H1 (cell line): ENCODE results near the gene C2CD2L. TPM values are rescaled to one million over a fixed set of nuclear protein-coding genes. Genes with fewer than 3 reads are reported as not detected.

Source experiments
- CTCF ChIA-PET: fragments of 300-600 bp; sonication (Branson Sonifier 250); formaldehyde crosslinking; loops from one replicate; lab custom pipeline; 2021; ENCODE audit not compliant: partially characterized antibody; lab: Charles Lee
- POLR2A ChIA-PET: fragments of 300-600 bp; sonication (Branson Sonifier 250); formaldehyde crosslinking; loops from one replicate; lab custom pipeline; 2021; ENCODE audit warnings: inconsistent platforms; ENCODE audit not compliant: partially characterized antibody; lab: Charles Lee
- DNase-seq, 2 experiments: peaks; one replicate each; pipeline versions ENCODE4 v3.0.0 to v3.0.0-alpha.2; 2010 to 2022; ENCODE audit warnings: low spot score in 2 of 2, low read depth in 1 of 2, mixed read lengths in 1 of 2
- FAIRE-seq: peaks from 2 replicates; lab custom pipeline; 2011; peaks lifted over from hg19 to GRCh38; lab: Jason Lieb, UNC
- H2AFZ ChIP-seq: 2 replicates; pipeline ENCODE4 v1.8.1; 2012; ENCODE audit warnings: low read length, inconsistent platforms
- H2AK5ac ChIP-seq: 2 replicates; pipeline ENCODE4 v1.6.1; 2013; ENCODE audit warnings: low read depth, low read length
- H2BK120ac ChIP-seq: replicated peaks from 2 replicates; pipeline ENCODE3; 2013; ENCODE audit warnings: low read depth, low read length, inconsistent platforms
- H2BK12ac ChIP-seq: 2 replicates; pipeline ENCODE4 v1.6.1; 2013; ENCODE audit warnings: low read depth, low read length
- H2BK15ac ChIP-seq: 2 replicates; pipeline ENCODE4 v1.6.1; 2013; ENCODE audit warnings: low read length
- H2BK20ac ChIP-seq: 2 replicates; pipeline ENCODE4 v1.6.1; 2013; ENCODE audit warnings: low read length
- H2BK5ac ChIP-seq: 2 replicates; pipeline ENCODE4 v1.6.1; 2013; ENCODE audit warnings: low read depth, low read length
- H3K14ac ChIP-seq: 2 replicates; pipeline ENCODE4 v1.6.1; 2013; ENCODE audit warnings: inconsistent platforms; ENCODE audit not compliant: insufficient read length
- H3K18ac ChIP-seq: 2 replicates; pipeline ENCODE4 v1.6.1; 2013; ENCODE audit warnings: low read length; ENCODE audit errors: extremely low read depth
- H3K23ac ChIP-seq: 2 replicates; pipeline ENCODE4 v1.6.1; 2013; ENCODE audit warnings: inconsistent platforms; ENCODE audit not compliant: insufficient read length
- H3K23me2 ChIP-seq: 2 replicates; pipeline ENCODE4 v1.6.1; 2013; ENCODE audit warnings: low read depth, low read length
- H3K27ac ChIP-seq: 2 replicates; pipeline ENCODE4 v1.6.1; 2011; ENCODE audit warnings: low read depth, low read length, inconsistent platforms
- H3K27me3 ChIP-seq, 4 experiments: replicated peaks in 1 of 4; 1 replicate in 1 of 4; 2 replicates in 3 of 4; pipeline versions ENCODE4 v1.6.1 to v1.8.1; 2011 to 2013; ENCODE audit warnings: low read length in 3 of 4, mild to moderate bottlenecking in 3 of 4, inconsistent platforms in 2 of 4, mixed read lengths in 2 of 4, moderate library complexity in 1 of 4; ENCODE audit not compliant: control insufficient read depth in 3 of 4, insufficient read depth in 3 of 4; ENCODE audit errors: extremely low read depth in 1 of 4
- H3K36me3 ChIP-seq, 4 experiments: 2 replicates each; pipeline versions ENCODE4 v1.6.1 to v1.8.1; 2011 to 2013; ENCODE audit warnings: mild to moderate bottlenecking in 4 of 4, low read length in 3 of 4, moderate library complexity in 2 of 4, control low read depth in 1 of 4, inconsistent platforms in 1 of 4; ENCODE audit not compliant: insufficient read depth in 4 of 4, control insufficient read depth in 2 of 4
- H3K4ac ChIP-seq: replicated peaks from 2 replicates; pipeline ENCODE3; 2013; ENCODE audit warnings: low read length, low read depth, mixed read lengths, inconsistent platforms; ENCODE audit not compliant: insufficient read length
- H3K4me1 ChIP-seq, 4 experiments: replicated peaks in 1 of 4; 1 replicate in 1 of 4; 2 replicates in 3 of 4; pipeline versions ENCODE4 v1.6.1 to v1.8.1; 2011 to 2013; ENCODE audit warnings: low read length in 3 of 4, inconsistent platforms in 2 of 4, mixed read lengths in 1 of 4; ENCODE audit not compliant: insufficient read depth in 4 of 4, control insufficient read depth in 3 of 4
- H3K4me2 ChIP-seq, 2 experiments: 2 replicates each; pipeline versions ENCODE4 v1.6.1 to v1.8.1; 2011 to 2013; ENCODE audit warnings: low read depth in 2 of 2, low read length in 2 of 2, control low read depth in 1 of 2, inconsistent platforms in 1 of 2, mild to moderate bottlenecking in 1 of 2; ENCODE audit not compliant: insufficient read depth in 1 of 2
- H3K4me3 ChIP-seq, 4 experiments: fragments of 200-600, 300-600 bp in 1 of 4; sonication (generic), shearing (Covaris generic), sonication (Bioruptor Twin) in 1 of 4; 2 replicates each; pipeline versions ENCODE4 v1.5.1 to v1.8.1; 2011 to 2016; ENCODE audit warnings: low read length in 4 of 4, low read depth in 3 of 4, control low read depth in 2 of 4, inconsistent platforms in 2 of 4, mild to moderate bottlenecking in 2 of 4, mixed read lengths in 1 of 4, moderate library complexity in 1 of 4; ENCODE audit not compliant: insufficient read depth in 2 of 4; ENCODE audit errors: extremely low read depth in 1 of 4
- H3K56ac ChIP-seq: replicated peaks from 2 replicates; pipeline ENCODE3; 2013; ENCODE audit warnings: low read depth, mild to moderate bottlenecking, mixed read lengths, low read length, inconsistent platforms; ENCODE audit not compliant: insufficient read length
- H3K79me1 ChIP-seq: 2 replicates; pipeline ENCODE4 v1.6.1; 2013; ENCODE audit warnings: low read depth, low read length, control low read depth
- H3K79me2 ChIP-seq, 2 experiments: 2 replicates each; pipeline versions ENCODE4 v1.6.1 to v1.8.1; 2012 to 2013; ENCODE audit warnings: low read length in 2 of 2, mild to moderate bottlenecking in 2 of 2, inconsistent platforms in 1 of 2; ENCODE audit not compliant: insufficient read depth in 2 of 2, control insufficient read depth in 1 of 2
- H3K9ac ChIP-seq, 4 experiments: replicated peaks in 1 of 4; 1 replicate in 1 of 4; 2 replicates in 3 of 4; pipeline versions ENCODE4 v1.6.1 to v1.8.1; 2011 to 2013; ENCODE audit warnings: low read depth in 3 of 4, low read length in 3 of 4, control low read depth in 2 of 4, mild to moderate bottlenecking in 2 of 4, moderate library complexity in 2 of 4, inconsistent platforms in 1 of 4; ENCODE audit errors: extremely low read depth in 1 of 4
- H3K9me3 ChIP-seq, 2 experiments: 2 replicates each; pipeline versions ENCODE4 v1.6.1 to v1.8.1; 2012 to 2013; ENCODE audit warnings: mild to moderate bottlenecking in 2 of 2, moderate library complexity in 2 of 2, control low read depth in 1 of 2, inconsistent platforms in 1 of 2, low read depth in 1 of 2, low read length in 1 of 2, mixed read lengths in 1 of 2; ENCODE audit not compliant: insufficient read depth in 2 of 2
- H4K20me1 ChIP-seq, 2 experiments: replicated peaks in 1 of 2; 2 replicates each; pipeline versions ENCODE3 to v1.8.1; 2011 to 2013; ENCODE audit warnings: inconsistent platforms in 2 of 2, low read length in 2 of 2, mild to moderate bottlenecking in 1 of 2; ENCODE audit not compliant: insufficient read depth in 2 of 2, control insufficient read depth in 1 of 2
- H4K5ac ChIP-seq: 2 replicates; pipeline ENCODE4 v1.6.1; 2013; ENCODE audit warnings: low read length, low read depth, mixed read lengths, inconsistent platforms; ENCODE audit not compliant: insufficient read length
- H4K8ac ChIP-seq: 2 replicates; pipeline ENCODE4 v1.8.0; 2013; ENCODE audit warnings: mild to moderate bottlenecking, moderate library complexity, low read length, inconsistent platforms; ENCODE audit not compliant: insufficient read depth; ENCODE audit errors: extremely low read depth
- H4K91ac ChIP-seq: replicated peaks from 2 replicates; pipeline ENCODE3; 2013; ENCODE audit warnings: low read length, mixed read lengths, inconsistent platforms; ENCODE audit not compliant: insufficient read length
- KDM5A ChIP-seq: fragments of 200-600 bp; IDR thresholded peaks from 2 replicates; pipeline ENCODE4 v1.7.1; 2012; ENCODE audit warnings: mild to moderate bottlenecking, low read length, inconsistent platforms, mixed read lengths
- SAP30 ChIP-seq: fragments of 300-600 bp; sonication (generic); IDR thresholded peaks from 2 replicates; pipeline ENCODE4 v1.7.1; 2012; ENCODE audit warnings: low read length, moderate library complexity, mild to moderate bottlenecking, inconsistent platforms; ENCODE audit not compliant: insufficient read depth, insufficient replicate concordance
- TAF7 ChIP-seq: optimal IDR thresholded peaks from 2 replicates; pipeline ENCODE3; 2011; ENCODE audit warnings: low read depth, mild to moderate bottlenecking, inconsistent platforms, low read length, moderate library complexity, borderline replicate concordance
- TCF12 ChIP-seq: IDR thresholded peaks from 2 replicates; pipeline ENCODE4 v1.6.1; 2011; ENCODE audit warnings: low read depth, mild to moderate bottlenecking, low read length
- WGBS, 2 experiments: shearing (Covaris generic) in 1 of 2; methylation state at CpG; one replicate each; pipeline versions ENCODE4 v1.1.6 to v1.1.7; 2013 to 2015; ENCODE audit warnings: low lambda C conversion rate in 2 of 2, mixed read lengths in 2 of 2, inconsistent platforms in 1 of 2, low coverage in 1 of 2, missing lambda C conversion rate in 1 of 2; ENCODE audit not compliant: insufficient replicate concordance in 2 of 2, insufficient coverage in 1 of 2, insufficient read length in 1 of 2; ENCODE audit errors: extremely low coverage in 1 of 2, missing lambda C conversion rate in 1 of 2; 5-methylcytosine and 5-hydroxymethylcytosine counted together
- polyA plus RNA-seq, 7 experiments: library from polyadenylated mRNA; depleted of rRNA in 3 of 7; stranded (reverse) in 5 of 7; unstranded in 2 of 7; fragments of >200 nt in 5 of 7; fragments of 200-250 nt in 2 of 7; gene quantifications; 1 replicate in 5 of 7; 2 replicates in 1 of 7; 4 replicates in 1 of 7; pipeline versions ENCODE4 v1.2.1 to v1.2.3, GENCODE V29; 2011 to 2013; ENCODE audit warnings: missing spikeins in 2 of 7, mixed read lengths in 2 of 7
- total RNA-seq: library from RNA; stranded (reverse); fragmentation: NEBNext Ultra II Directional; extraction: Animal tissue kit (Norgen Biotek cat#: 25700); gene quantifications from 2 replicates; pipeline ENCODE4 v1.2.1, GENCODE V29; 2021
- TF ChIP-seq, protein P1 (sequence below): IDR thresholded peaks from 2 replicates; pipeline ENCODE4 v1.6.1; 2011; ENCODE audit warnings: low read length, improper control_type of control experiment

Gene C2CD2L
- total and polyA plus RNA-seq, 2 of the 8 experiments (the other 6 are each of a cell fraction or from before 2014, with no cell fraction given), result 2.5 to 4.0 TPM

DNA sequence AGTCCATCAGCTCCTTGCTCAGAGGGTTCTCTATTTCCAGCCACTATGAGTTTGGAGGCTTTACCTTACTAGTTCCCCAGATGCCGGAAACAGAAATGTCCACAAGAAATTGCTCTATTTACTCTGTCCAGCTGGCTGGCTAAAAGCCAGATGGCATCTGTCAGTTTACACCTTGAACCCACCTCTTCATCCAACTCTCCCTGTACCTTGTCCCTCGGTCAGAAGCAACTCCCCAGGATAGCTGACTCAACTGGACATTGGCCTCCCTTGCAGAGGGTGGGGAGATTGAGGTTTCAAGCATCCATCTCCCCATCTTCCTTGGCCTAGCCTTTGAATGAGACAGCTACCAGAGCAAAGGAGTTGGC, 1.7 kb downstream of the C2CD2L start:
- Histone ChIP-seq H4K20me1 (peaks cover 0 to 4% of the 10 kb centered on the region in 2 experiments), H3K9me3 (no peaks in the 10 kb centered on the region), H2BK5ac (no peak overlapping the region), H3K23ac (no peak overlapping the region), H3K79me2 (no peaks in the 10 kb centered on the region), H4K91ac (no peak overlapping the region)
- CTCF ChIA-PET, result interaction anchor here (1.0 to 5.4 kb wide), 12 partner anchors 9 to 97 kb away, joined by 3 to 26 read pairs (median 5); partner anchors contain the start of genes ABCG4, CBL and HINFP
- TF ChIP-seq TCF12 (no peak), TAF7 (no peak), KDM5A (no peak), SAP30 (no peak)
- TF ChIP-seq, protein P1, sequence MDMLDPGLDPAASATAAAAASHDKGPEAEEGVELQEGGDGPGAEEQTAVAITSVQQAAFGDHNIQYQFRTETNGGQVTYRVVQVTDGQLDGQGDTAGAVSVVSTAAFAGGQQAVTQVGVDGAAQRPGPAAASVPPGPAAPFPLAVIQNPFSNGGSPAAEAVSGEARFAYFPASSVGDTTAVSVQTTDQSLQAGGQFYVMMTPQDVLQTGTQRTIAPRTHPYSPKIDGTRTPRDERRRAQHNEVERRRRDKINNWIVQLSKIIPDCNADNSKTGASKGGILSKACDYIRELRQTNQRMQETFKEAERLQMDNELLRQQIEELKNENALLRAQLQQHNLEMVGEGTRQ, result no peak
- TF ChIP-seq, all 59 proteins: peak for 0
- Histone ChIP-seq H2BK120ac (no peak overlapping the region), H3K56ac (no peak overlapping the region), H2BK15ac (no peak overlapping the region), H2BK12ac (no peak overlapping the region), H3K36me3 (no peaks in the 10 kb centered on the region; a peak in 1 of 8 replicates), H3K4me1 (peaks cover 0 to 20% (median 5%) of the 10 kb centered on the region in 4 experiments; a peak in 5 of 7 replicates), H4K8ac (no peak overlapping the region), H2AK5ac (no peak overlapping the region), H3K14ac (no peak overlapping the region), H2BK20ac (no peak overlapping the region), H3K27me3 (peaks cover 2 to 20% (median 15%) of the 10 kb centered on the region in 4 experiments), H3K4me2 (peak overlapping the region in 1 of 2 experiments; percentile 88; a peak in 1 of 4 replicates), H3K18ac (no peak overlapping the region), H2AFZ (no peak overlapping the region), H3K23me2 (peaks cover 12% of the 10 kb centered on the region), H3K4me3 (no peak overlapping the region; a peak in 1 of 8 replicates), H3K27ac (no peak overlapping the region), H3K79me1 (no peaks in the 10 kb centered on the region; the same call in 1 of the 2 replicates), H3K9ac (no peak overlapping the region), H3K4ac (no peak overlapping the region), H4K5ac (no peak overlapping the region)
- 92% methylated on average over 2 of the region's 2 CpGs; no CpG with 5 or more reads in 1 of the 2 experiments for WGBS, 2 experiments
- no peak for DNase-seq
- no peak for FAIRE-seq
- POLR2A ChIA-PET, result interaction anchor here (0.7 to 10.6 kb wide), 8 partner anchors 7 to 208 kb away, joined by 3 to 139 read pairs (median 5); partner anchors contain the start of genes DPAGT1, HINFP, MCAM and VPS11
